Panc1 (cell line): ENCODE results near the gene YAP1.

Source experiments
- CTCF ChIP-seq: fragments of 450-650 bp; IDR thresholded peaks from 2 replicates; pipeline ENCODE4 v1.5.1; 2017; ENCODE audit warnings: mild to moderate bottlenecking
- POLR2AphosphoS5 ChIP-seq: IDR thresholded peaks from 2 replicates; pipeline ENCODE4 v1.6.1; 2012; ENCODE audit warnings: mild to moderate bottlenecking, low read depth, low read length, moderate library complexity
- SIN3A ChIP-seq: IDR thresholded peaks from 2 replicates; pipeline ENCODE4 v1.6.1; 2012; ENCODE audit warnings: low read depth, mild to moderate bottlenecking, low read length, moderate library complexity, borderline replicate concordance; ENCODE audit not compliant: insufficient read depth
- TCF7L2 ChIP-seq: IDR thresholded peaks from 2 replicates; pipeline ENCODE4 v1.6.1; 2011; ENCODE audit warnings: mild to moderate bottlenecking, low read depth, low read length, inconsistent platforms
- TF ChIP-seq, protein P1 (sequence below), 2 experiments: IDR thresholded peaks; 2 replicates each; pipeline ENCODE4 v1.6.1; 2011 to 2012; ENCODE audit warnings: low read depth in 2 of 2, control low read depth in 1 of 2, low read length in 1 of 2, mild to moderate bottlenecking in 1 of 2, moderate library complexity in 1 of 2; ENCODE audit not compliant: insufficient read depth in 1 of 2

DNA sequence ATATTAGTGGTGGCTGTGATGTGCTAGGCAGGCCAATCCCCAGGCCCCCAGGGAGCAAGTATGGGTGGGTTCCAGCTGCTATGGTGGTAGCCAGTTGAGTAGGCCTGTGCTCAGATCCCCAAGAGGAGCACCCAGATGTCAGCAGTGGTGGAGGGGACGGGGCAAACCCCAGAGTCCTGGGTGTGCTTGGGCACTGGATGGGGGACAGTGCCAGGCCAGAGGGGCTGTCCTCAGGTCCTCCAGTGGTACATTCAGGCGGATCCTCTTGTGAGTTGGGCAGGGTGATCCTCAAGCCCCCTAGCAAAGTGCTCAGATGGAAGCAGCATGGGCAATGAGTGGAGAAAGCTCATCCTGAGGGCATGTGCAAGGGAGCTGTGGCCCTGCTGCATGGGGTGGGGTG, 37.0 kb upstream of the YAP1 start:
- TF ChIP-seq CTCF (no peak), TCF7L2 (no peak), POLR2AphosphoS5 (no peak), SIN3A (no peak)
- TF ChIP-seq, protein P1, sequence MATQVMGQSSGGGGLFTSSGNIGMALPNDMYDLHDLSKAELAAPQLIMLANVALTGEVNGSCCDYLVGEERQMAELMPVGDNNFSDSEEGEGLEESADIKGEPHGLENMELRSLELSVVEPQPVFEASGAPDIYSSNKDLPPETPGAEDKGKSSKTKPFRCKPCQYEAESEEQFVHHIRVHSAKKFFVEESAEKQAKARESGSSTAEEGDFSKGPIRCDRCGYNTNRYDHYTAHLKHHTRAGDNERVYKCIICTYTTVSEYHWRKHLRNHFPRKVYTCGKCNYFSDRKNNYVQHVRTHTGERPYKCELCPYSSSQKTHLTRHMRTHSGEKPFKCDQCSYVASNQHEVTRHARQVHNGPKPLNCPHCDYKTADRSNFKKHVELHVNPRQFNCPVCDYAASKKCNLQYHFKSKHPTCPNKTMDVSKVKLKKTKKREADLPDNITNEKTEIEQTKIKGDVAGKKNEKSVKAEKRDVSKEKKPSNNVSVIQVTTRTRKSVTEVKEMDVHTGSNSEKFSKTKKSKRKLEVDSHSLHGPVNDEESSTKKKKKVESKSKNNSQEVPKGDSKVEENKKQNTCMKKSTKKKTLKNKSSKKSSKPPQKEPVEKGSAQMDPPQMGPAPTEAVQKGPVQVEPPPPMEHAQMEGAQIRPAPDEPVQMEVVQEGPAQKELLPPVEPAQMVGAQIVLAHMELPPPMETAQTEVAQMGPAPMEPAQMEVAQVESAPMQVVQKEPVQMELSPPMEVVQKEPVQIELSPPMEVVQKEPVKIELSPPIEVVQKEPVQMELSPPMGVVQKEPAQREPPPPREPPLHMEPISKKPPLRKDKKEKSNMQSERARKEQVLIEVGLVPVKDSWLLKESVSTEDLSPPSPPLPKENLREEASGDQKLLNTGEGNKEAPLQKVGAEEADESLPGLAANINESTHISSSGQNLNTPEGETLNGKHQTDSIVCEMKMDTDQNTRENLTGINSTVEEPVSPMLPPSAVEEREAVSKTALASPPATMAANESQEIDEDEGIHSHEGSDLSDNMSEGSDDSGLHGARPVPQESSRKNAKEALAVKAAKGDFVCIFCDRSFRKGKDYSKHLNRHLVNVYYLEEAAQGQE (IDR thresholded peaks at IDR 0.05; ENCODE audit: insufficient read depth in 1 of 2, low read depth in 2 of 2, low read length in 1 of 2) = no peak
